Nephron (organoid): ENCODE data around the gene ZNF354C.
"Not testable (repeated sequence)": the region's sequence is repeated elsewhere in the genome, so short reads cannot be mapped to it uniquely, and the experiment has no call there.

Experiments
- H3K27ac Mint-ChIP-seq, 3 experiments: 2 replicates each; pipeline ENCODE4 v1.8.0; 2020; ENCODE audit warnings: mixed read lengths in 3 of 3, mild to moderate bottlenecking in 2 of 3, moderate library complexity in 1 of 3
- H3K27me3 Mint-ChIP-seq: 2 replicates; pipeline ENCODE4 v1.8.0; 2021; ENCODE audit warnings: low read depth, mild to moderate bottlenecking, moderate library complexity, mixed read lengths
- H3K36me3 Mint-ChIP-seq: 2 replicates; pipeline ENCODE4 v1.8.0; 2020; ENCODE audit warnings: low read depth, mixed read lengths
- H3K4me1 Mint-ChIP-seq: 2 replicates; pipeline ENCODE4 v1.8.0; 2020; ENCODE audit warnings: mixed read lengths
- H3K4me3 Mint-ChIP-seq, 3 experiments: 2 replicates each; pipeline ENCODE4 v1.8.0; 2020; ENCODE audit warnings: mild to moderate bottlenecking in 3 of 3, mixed read lengths in 3 of 3, moderate library complexity in 2 of 3
- H3K9me3 Mint-ChIP-seq: 2 replicates; pipeline ENCODE4 v1.8.0; 2020; ENCODE audit warnings: mixed read lengths
- TF ChIP-seq, protein P1 (sequence below), 3 experiments: fragments of 200-600 bp; sonication (generic); IDR thresholded peaks; one replicate each; pipeline ENCODE4 v1.5.0; 2021; ENCODE audit warnings: antibody characterized with exemption in 3 of 3; ENCODE audit not compliant: unreplicated experiment in 3 of 3

ZNF354C gene

DNA sequence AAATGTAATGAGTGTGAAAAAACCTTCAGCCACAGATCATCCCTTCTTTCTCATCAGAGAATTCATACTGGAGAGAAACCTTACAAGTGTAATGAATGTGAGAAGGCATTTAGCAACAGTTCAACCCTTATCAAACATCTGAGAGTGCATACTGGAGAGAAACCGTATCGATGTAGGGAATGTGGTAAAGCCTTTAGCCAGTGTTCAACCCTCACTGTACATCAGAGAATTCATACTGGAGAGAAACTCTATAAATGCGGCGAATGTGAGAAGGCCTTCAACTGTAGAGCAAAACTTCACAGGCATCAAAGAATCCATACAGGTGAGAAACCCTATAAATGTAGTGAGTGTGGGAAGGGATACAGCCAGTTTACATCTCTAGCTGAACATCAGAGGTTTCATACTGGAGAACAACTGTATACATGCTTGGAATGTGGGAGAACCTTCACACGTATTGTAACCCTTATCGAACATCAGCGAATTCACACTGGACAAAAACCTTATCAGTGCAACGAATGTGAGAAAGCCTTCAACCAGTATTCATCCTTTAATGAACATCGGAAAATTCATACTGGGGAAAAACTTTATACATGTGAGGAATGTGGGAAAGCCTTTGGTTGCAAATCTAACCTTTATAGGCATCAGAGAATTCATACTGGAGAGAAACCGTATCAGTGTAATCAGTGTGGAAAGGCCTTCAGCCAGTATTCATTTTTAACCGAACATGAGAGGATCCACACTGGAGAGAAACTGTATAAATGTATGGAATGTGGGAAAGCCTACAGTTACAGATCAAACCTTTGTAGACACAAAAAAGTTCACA lies 19.2 kb downstream of the ZNF354C start:
- no peaks in the 10 kb centered on the region for H3K27me3 Mint-ChIP-seq
- TF ChIP-seq, protein P1, sequence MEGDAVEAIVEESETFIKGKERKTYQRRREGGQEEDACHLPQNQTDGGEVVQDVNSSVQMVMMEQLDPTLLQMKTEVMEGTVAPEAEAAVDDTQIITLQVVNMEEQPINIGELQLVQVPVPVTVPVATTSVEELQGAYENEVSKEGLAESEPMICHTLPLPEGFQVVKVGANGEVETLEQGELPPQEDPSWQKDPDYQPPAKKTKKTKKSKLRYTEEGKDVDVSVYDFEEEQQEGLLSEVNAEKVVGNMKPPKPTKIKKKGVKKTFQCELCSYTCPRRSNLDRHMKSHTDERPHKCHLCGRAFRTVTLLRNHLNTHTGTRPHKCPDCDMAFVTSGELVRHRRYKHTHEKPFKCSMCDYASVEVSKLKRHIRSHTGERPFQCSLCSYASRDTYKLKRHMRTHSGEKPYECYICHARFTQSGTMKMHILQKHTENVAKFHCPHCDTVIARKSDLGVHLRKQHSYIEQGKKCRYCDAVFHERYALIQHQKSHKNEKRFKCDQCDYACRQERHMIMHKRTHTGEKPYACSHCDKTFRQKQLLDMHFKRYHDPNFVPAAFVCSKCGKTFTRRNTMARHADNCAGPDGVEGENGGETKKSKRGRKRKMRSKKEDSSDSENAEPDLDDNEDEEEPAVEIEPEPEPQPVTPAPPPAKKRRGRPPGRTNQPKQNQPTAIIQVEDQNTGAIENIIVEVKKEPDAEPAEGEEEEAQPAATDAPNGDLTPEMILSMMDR (IDR thresholded peaks at IDR 0.05; ENCODE audit: unreplicated experiment in 3 of 3): no peak
- peaks cover 83% of the 10 kb centered on the region for H3K36me3 Mint-ChIP-seq
- no peak overlapping the region for H3K4me3 Mint-ChIP-seq
- peaks cover 77% of the 10 kb centered on the region for H3K9me3 Mint-ChIP-seq
- no peak overlapping the region for H3K27ac Mint-ChIP-seq
- H3K4me1 Mint-ChIP-seq: no peaks in the 10 kb centered on the region

DNA sequence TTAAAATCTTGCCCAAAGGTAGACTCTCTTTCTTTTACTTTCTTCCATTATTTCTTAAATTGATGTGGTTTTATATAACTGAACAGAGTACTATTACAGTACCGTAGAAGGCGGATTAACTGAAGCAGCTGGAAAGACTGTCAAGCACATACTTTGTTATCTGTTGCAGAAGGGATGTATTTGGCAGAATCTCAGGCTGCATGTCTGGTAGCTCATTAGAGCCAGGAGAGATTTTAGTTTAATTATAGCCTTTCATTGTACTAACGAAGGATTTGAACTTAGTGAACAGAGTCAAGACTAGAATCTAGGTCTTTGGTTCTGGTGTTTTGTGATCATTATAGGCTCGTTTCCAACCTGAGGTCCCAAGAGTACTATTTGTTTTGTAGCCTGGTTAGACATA lies 20.6 kb downstream of the ZNF354C start:
- Mint-ChIP-seq H3K4me1 (no peaks in the 10 kb centered on the region), H3K27me3 (no peaks in the 10 kb centered on the region), H3K36me3 (peaks cover 80% of the 10 kb centered on the region), H3K4me3 (no peak overlapping the region), H3K27ac (no peak overlapping the region), H3K9me3 (peaks cover 75% of the 10 kb centered on the region)
- TF ChIP-seq, protein P1 (IDR thresholded peaks at IDR 0.05; ENCODE audit: unreplicated experiment in 3 of 3): no peak

DNA sequence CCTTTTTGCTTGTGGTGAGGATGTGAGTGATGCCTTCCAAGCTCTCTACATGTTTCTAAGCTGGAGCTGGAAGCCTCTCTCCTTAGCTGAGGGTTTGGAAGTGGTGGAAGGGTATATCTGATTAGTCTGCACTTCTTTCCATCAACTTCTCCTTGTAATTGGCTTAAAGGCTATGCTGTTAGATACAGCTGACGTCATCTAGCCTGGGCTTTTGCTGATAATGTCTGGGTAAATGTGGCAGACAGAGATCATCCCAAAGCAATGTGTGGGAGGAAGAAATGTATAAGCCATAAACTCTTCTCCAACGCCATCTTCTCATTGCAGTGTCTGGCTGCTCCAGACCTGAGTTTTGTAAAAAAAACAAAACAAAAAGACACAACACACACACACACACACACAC lies 29.3 kb downstream of the ZNF354C start:
- Mint-ChIP-seq H3K27me3 (no peaks in the 10 kb centered on the region), H3K9me3 (peaks cover 69% of the 10 kb centered on the region), H3K4me1 (no peaks in the 10 kb centered on the region), H3K27ac (no peak overlapping the region), H3K4me3 (no peak overlapping the region), H3K36me3 (peaks cover 16% of the 10 kb centered on the region)
- TF ChIP-seq, protein P1 (IDR thresholded peaks at IDR 0.05; ENCODE audit: unreplicated experiment in 3 of 3): no peak

DNA sequence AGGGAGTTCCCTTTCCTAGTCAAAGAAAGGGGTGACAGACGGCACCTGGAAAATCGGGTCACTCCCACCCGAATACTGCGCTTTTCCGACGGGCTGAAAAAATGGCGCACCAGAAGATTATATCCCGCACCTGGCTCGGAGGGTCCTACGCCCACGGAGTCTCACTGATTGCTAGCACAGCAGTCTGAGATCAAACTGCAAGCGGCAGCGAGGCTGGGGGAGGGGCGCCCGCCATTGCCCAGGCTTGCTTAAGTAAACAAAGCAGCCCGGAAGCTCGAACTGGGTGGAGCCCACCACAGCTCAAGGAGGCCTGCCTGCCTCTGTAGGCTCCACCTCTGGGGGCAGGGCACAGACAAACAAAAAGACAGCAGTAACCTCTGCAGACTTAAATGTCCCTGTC lies 41.1 kb downstream of the ZNF354C start:
- not testable (repeated sequence) for H3K4me3 Mint-ChIP-seq, H3K27me3 Mint-ChIP-seq, H3K27ac Mint-ChIP-seq, H3K4me1 Mint-ChIP-seq
- Mint-ChIP-seq H3K36me3 (peaks cover 12% of the 10 kb centered on the region), H3K9me3 (peaks cover 34% of the 10 kb centered on the region)

DNA sequence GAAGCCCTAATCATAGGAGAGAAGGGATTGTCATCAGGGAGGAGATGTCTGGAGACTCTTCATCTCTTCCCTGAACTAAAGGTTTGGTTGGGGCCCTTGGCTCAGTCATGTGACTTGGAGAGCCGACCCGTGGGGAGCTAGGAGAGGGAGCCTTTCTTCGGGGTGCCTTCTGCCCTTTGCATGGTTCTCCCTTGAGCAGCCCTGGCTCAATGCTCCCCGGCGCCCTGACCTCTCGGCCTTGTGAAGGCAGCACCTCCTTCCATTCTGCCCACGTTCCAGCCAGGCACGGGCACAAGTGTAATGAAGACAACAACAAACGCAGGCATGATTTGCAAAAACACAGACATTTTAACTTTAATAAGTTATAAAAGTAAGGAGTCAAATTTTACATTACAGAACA lies 50.4 kb downstream of the ZNF354C start:
- peaks cover 57% of the 10 kb centered on the region for H3K9me3 Mint-ChIP-seq
- H3K27ac Mint-ChIP-seq: no peak overlapping the region
- no peaks in the 10 kb centered on the region for H3K4me1 Mint-ChIP-seq
- TF ChIP-seq, protein P1 (IDR thresholded peaks at IDR 0.05; ENCODE audit: unreplicated experiment in 3 of 3): no peak
- H3K4me3 Mint-ChIP-seq: no peak overlapping the region
- H3K27me3 Mint-ChIP-seq: peaks cover 8% of the 10 kb centered on the region
- H3K36me3 Mint-ChIP-seq: peaks cover 9% of the 10 kb centered on the region

DNA sequence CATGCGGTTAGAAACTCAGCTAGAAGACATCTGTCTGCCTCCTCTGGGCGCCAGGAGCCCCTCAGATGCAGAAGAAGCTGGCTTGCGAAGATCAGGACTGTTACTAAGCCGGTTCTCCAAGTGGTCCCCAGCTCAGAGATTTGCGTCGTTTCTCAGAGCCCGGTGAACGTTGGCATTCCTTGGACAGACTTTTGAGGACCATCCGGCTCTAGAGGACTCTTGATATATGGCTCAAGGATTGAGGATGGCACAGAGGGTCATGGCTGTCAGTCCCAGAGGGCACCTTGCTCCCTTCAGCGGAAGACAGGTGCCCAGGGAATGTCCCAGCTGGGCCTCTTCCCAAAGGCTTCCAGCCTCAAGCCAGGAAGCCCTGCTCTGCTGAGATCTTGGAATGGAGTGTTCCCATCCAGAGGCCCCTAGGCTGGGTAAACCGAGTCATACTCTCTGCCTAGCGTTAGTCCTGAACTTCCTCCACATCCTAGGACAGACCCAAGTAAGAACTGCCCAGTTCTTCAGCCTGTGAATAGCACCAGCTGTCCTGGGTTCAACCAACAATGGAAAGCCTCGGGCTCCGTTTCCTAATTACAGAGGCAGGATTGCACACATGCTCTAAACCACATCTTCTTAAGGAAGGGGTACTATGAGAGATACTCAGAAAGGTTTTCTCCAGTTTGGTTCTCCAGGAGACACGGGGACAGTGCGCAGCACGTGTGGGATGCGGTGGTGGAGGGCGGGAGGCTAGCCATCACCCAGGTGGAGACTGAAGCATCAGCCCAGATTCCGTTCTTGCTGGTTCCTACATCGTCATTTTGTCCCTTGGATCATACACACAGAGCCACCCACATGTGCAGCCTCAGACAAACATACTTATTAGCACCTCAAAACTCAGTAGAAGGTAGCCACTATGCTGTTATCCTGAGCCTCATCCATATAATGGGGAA lies 51.4 kb downstream of the ZNF354C start:
- H3K27me3 Mint-ChIP-seq: peaks cover 12% of the 10 kb centered on the region
- H3K4me1 Mint-ChIP-seq: no peaks in the 10 kb centered on the region
- TF ChIP-seq, protein P1 (IDR thresholded peaks at IDR 0.05; ENCODE audit: unreplicated experiment in 3 of 3): no peak
- H3K36me3 Mint-ChIP-seq: peaks cover 9% of the 10 kb centered on the region
- peaks cover 61% of the 10 kb centered on the region for H3K9me3 Mint-ChIP-seq
- H3K4me3 Mint-ChIP-seq: no peak overlapping the region
- no peak overlapping the region for H3K27ac Mint-ChIP-seq
